A549 treated with Mapracorat at 1 μM for 4 hours (cell line): ENCODE measurements around the gene CLEC11A. TPM values are rescaled to one million over a fixed set of nuclear protein-coding genes. Genes with fewer than 3 reads are reported as not detected.

Experiments used
- total RNA-seq: library from RNA; stranded (reverse); fragments of 200-300 nt; extraction: Qiagen RNA extraction; gene quantifications from 5 replicates; pipeline ENCODE4 v1.2.3, GENCODE V29; 2022

Gene CLEC11A
- 7.2 to 11.4 TPM (median 10.0 TPM) in 5 replicates for total RNA-seq

DNA sequence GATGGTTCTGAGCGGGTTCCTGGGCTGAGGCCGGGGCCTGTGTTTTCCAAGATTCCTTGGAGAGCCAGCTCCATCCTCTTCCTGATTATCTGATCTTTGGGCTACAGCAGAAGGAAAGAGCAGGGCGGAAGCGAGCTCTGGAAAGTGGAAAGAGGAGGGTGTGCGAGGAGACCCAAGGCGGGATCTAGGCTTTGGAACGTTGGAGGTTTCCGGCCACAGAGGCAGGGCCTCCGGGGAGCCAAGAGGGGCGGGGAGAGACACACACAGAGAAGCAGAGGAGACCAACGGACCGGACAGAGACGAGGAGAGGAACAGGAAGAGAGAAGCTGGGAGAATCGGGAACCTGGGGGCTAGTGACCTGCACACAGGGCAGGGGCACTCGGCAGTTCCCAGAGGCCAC, at the start of gene CLEC11A:
CLEC11A (plus strand) TSS at position 296 of the 400 bp plus-strand sequence. CDS start 162 bp downstream, outside the sequence.

GRCh38 chr19:50719566-50719965, 3.6 kb upstream of the CLEC11A start, which contains the start of gene SHANK1:
TSS of gene SHANK1 (minus strand) at chr19:50719802. CDS start at chr19:50716919, 2,883 bp downstream.

DNA sequence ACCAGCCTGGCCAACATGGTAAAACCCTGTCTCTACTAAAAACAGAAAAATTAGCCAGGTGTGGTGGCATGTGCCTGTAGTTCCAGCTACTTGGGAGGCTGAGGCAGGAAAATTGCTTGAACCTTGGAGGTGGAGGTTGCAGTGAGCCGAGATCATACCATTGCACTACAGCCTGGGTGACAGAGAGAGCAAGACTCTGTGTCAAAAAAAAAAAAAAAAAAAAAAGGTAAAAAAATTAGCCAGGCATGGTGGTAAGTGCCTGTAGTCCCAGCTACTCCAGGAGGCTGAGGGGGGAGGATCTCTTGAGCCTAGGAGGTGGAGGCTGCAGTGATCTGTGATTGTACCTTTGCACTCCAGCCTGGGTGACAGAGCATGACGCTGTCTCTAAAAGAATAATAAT, 47.0 kb downstream of the CLEC11A start, which contains the start of gene GPR32:
GPR32 (plus strand) TSS at position 301 of the 400 bp plus-strand sequence. CDS start 137 bp downstream, outside the sequence.

Other genes with a start within 250 kb of the CLEC11A start
- 104 to 157 TPM (median 156 TPM) in 5 replicates for gene EMC10, start 246.9 kb upstream of the CLEC11A start, total RNA-seq
- gene GARIN5A, start 246.5 kb upstream of the CLEC11A start, total RNA-seq, result 1.5 to 2.5 TPM (median 2.1 TPM) in 5 replicates
- gene JOSD2, start 212.2 kb upstream of the CLEC11A start, total RNA-seq, result 54.0 to 88.6 TPM (median 84.1 TPM) in 5 replicates
- not detected in 5 replicates for gene ASPDH, start 209.5 kb upstream of the CLEC11A start, total RNA-seq
- 0.28 to 0.51 TPM (median 0.50 TPM) in 5 replicates for gene LRRC4B, start 154.9 kb upstream of the CLEC11A start, total RNA-seq
- 0.33 to 1.0 TPM (median 0.50 TPM) in 5 replicates for gene SYT3, start 83.5 kb upstream of the CLEC11A start, total RNA-seq
- gene C19orf81, start 73.9 kb upstream of the CLEC11A start, total RNA-seq, result 3.3 to 13.3 TPM (median 11.5 TPM) in 5 replicates
- 0.02 to 0.34 TPM (median 0.20 TPM) in 5 replicates for gene SHANK1, start 3.6 kb upstream of the CLEC11A start, total RNA-seq
- not detected in 5 replicates for gene GPR32, start 47.1 kb downstream of the CLEC11A start, total RNA-seq
- not detected in 5 replicates for gene ACP4, start 67.1 kb downstream of the CLEC11A start, total RNA-seq
- gene KLK1, start 100.4 kb downstream of the CLEC11A start, total RNA-seq, result 0.20 to 0.21 TPM (median 0.20 TPM) in 3 of 5 replicates, not detected in the others
- gene KLK15, start 110.2 kb downstream of the CLEC11A start, total RNA-seq, result not detected in 5 replicates
- gene KLK3, start 131.6 kb downstream of the CLEC11A start, total RNA-seq, result not detected in 5 replicates
- gene KLK2, start 150.1 kb downstream of the CLEC11A start, total RNA-seq, result 0.40 TPM in 1 of 5 replicates, not detected in the others
- 0.16 to 0.30 TPM in 2 of 5 replicates, not detected in the others for gene KLK4, start 188.0 kb downstream of the CLEC11A start, total RNA-seq
- not detected in 5 replicates for gene KLK5, start 229.7 kb downstream of the CLEC11A start, total RNA-seq
- gene KLK6, start 246.2 kb downstream of the CLEC11A start, total RNA-seq, result 0.19 to 0.51 TPM (median 0.36 TPM) in 5 replicates